ENCODE measurements around the gene TTYH3.

The TTYH3 gene

GRCh38 chr7:2649991-2650390 lies 18.2 kb downstream of the TTYH3 start:
- DNase-seq: no peak

- DNase-seq: no peak
These were observed 18.7 kb downstream of the TTYH3 start for GRCh38 chr7:2650451-2650850.

DNA sequence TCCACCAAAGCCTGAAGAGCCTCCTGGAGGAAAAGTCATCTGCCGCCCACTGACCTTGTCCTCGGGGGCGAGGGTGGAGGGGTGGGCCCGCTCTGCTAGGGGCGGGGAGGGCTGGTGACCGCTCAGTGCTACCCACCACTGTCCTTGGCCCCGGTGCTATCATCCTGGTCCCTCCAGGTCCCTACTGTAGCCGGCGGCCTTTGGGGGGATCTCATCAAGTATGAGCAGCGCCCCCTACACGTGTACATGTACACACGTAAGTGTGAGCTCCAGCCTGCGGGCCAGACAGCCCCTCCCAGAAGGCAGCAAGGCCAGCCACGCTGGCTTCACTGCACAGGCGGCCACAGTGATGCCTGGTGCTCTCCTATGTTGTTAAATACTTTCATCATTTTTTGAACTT lies 19.6 kb downstream of the TTYH3 start:
- DNase-seq: no peak

GRCh38 chr7:2651847-2652735 lies 20.3 kb downstream of the TTYH3 start:
- DNase-seq: no peak

DNA sequence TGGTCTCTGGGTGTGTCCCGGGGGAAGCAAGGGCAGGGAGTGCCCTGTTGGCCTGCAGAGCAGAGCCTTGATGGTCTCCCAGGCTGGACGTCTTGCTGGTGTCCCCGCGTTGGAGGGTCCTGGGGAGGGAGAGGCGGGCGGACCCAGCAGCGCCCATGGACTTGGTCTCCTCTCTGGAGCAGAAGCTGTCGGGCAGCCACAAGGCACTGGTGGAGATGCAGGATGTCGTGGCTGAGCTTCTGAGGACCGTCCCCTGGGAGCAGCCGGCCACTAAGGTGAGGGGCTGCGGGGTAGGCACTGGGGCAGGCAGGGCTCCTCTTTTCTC lies 20.9 kb downstream of the TTYH3 start:
- no peak for DNase-seq

DNA sequence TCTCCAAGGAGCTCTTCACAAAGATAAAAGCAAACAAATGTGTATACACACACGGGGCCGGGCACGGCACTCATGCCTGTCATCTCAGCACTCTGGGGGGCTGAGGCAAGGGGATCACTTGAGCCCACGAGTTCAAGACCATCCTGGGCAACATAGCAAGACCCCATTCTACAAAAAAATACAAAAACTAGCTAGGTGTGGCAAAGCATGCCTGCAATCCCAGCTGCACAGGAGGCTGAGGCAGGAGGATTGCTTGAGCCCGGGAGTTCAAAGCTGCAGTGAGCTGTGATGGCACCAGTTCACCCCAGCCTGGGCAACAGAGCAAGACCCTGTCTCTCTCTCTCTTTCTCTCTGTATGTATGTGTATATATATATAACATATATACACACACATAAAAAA lies 22.3 kb downstream of the TTYH3 start:
- no peak for DNase-seq

DNA sequence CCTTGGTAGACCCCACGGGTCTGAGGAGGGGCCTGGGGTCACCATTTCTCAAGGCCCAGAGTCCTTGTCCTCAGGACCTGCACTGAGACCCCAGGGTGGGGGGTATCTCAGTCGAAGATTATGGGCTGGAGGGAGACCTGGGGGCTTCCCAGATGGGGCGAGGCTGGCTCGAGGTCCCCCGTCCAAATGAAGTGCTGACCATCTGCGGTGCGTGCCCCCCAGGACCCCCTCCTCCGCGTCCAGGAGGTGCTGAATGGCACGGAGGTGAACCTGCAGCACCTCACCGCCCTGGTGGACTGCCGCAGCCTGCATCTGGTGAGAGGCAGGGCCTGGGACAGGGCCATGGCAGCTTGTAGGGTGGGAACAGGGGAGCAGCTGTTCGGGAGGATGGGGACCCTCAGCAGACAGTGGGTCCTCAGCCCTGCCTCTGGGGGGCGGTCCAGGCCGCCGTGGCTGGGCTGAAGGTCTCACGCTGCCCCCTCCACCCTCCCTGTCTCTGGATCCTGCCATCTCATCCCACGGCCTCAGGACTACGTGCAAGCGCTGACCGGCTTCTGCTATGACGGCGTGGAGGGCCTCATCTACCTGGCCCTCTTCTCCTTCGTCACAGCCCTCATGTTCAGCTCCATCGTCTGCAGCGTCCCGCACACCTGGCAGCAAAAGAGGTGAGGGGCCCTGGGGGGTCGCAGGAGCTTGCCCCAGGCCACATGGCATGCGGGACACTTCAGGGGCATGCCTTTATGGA lies 24.3 kb downstream of the TTYH3 start:
- DNase-seq: no peak

- no peak for DNase-seq
These were observed 25.4 kb downstream of the TTYH3 start for GRCh38 chr7:2657208-2657607.

GRCh38 chr7:2657920-2658671 lies 26.3 kb downstream of the TTYH3 start:
- DNase-seq: no peak

GRCh38 chr7:2658941-2659340 lies 27.2 kb downstream of the TTYH3 start:
- DNase-seq: no peak

GRCh38 chr7:2659556-2660358 lies 28.0 kb downstream of the TTYH3 start:
- no peak for DNase-seq

DNA sequence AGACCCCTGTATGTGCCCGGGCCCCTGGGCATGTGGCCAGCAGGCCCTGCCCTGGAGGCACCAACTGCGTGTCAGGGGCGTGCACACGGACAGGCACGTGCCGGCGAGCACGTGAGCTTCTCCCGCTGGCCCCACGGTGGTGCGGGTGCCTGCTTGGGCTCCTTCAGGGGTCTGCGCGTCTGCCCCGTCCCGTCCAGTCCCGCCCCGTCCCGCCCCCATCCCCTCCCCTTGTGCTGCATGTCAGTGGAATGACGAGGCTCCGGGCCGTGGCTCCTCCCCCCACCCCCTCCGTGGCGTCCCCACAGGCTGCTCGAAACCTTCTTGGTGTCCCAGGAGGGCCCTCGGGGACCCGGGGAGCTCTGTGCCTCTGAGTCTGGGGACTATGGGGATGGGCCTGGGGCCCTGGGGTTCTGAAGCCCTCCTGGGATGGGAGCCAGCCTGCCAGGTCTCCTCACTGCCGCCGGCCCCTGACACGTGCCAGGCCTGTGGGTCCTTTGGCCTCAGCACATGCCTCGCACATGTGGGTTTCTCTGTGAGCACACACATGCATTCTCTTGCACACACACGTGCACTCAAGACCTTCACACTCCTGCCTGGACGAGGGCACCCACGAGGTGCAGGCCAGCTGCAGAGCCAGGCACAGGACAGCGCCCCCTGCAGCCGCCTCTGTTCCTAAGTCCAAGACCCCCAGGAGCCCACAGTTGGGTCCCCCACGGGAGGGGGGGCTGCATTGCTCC lies 28.7 kb downstream of the TTYH3 start:
- DNase-seq: no peak

- DNase-seq: no peak
These were observed 29.3 kb downstream of the TTYH3 start for GRCh38 chr7:2661096-2661449.

DNA sequence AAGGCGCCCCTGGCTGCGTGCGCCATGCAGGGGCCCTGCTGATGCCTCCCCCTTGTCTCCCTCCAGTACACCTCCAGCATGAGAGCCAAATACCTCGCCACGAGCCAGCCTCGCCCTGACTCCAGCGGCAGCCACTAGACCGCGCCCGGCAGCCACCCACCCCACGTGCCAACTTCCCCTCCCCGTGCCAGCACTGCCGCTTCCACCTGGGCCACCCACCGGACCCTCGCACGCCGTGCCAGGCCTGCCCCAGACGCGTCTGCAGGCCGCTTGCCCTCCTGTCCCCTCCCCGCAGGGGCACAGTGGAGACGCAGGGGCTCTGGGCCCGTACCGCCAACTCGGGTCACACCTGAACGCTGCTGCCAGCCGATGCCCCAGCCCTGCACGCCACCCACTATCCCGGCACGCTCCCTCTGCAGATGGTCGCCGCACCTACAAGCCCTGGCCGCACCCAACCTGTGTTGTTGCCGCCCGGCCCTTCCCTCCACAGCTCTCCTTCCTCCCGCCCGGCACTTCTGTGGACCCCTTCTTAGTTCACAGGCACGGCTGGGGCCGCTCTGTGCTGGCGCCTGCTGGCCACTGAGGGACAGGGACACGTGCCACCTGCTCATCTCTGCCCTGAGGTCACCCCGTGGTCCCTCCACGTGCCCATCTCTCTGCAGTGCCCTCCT lies 30.0 kb downstream of the TTYH3 start:
- no peak for DNase-seq

DNA sequence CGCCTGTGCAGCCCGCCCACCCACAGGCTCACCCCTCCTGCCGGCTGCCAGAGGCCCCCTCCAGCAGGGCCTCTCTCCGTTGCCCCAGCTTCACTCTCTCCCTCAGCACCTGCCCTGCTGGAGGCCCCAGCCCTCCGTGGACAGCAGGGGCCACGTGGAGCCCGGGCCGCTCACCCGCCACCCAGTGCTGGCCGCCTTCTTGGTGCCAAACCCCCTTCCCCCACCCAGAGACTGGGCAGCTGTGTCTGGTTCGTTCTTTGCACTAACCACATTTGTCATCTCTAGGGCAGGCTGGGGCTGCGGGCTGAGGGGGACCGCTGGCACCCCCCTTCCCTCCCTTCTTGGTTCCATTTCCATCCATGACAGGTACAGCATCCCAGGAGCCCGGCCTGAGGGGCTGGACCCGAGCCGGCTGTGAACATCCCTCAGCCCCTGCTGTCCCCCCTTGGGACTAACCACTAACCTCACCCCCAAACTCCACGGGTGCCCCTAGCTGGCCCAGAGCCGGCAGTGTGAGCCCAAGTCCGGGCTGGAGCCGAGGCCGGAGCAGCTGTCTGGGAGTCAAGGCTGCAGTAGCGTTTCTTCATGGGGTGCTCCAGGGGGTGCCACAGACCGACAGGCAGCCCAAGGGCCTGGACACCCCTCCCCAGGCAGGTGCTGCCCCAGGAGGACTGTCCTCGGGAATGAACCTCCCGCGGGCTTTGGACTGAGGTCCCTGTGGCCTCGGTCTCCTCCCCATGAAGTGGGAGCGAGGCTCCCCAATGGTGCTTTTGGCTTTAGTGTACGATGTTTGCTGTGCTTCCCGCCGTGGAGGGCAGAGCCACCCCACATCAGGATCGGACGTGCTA lies 30.7 kb downstream of the TTYH3 start:
- no peak for DNase-seq

GRCh38 chr7:2663121-2663886 lies 31.5 kb downstream of the TTYH3 start:
- DNase-seq: no peak

DNA sequence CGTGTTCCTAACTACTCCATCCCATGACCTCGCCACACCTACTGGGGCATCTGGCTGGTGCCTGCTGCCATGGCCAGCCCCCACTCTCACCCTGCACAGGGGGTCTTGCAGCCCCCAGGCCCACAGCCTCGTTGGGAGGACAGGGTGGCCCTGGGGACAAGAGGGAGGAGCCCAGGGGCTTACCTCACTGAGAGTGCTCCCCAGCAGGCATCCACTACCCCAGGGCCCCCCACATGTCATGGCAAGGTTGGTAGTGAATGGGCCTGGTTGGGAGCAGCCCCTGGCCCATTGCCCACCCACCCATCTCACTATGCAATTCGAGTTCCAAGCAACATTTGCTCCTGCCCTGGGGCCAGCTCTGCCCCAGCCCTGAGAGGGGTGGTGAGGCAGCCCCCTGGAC lies 32.2 kb downstream of the TTYH3 start:
- DNase-seq: no peak

- DNase-seq: no peak
These were observed 33.6 kb downstream of the TTYH3 start for GRCh38 chr7:2665359-2665791.

DNA sequence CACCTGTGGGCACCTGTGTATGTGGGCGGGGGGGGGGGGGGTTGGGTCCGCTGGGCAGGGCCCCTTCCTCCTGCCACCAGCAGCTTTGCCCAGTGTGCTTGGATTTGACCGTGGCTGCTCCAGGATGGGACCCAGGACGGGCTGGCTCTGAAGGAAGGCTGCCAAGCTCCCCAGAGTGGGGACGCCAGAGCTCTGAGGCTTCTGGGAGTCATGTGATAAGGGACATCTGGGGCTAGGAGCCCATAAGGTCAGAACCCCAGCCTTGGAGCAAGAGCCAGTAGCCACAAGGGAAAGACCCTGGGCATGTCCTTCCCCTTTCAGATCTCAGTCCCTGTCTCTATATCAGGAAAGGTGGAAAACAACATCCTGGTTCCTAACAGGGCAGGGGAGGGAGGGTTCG lies 34.4 kb downstream of the TTYH3 start:
- DNase-seq: no peak
